GM19238 (cell line): ENCODE data around the gene PACS2.
"Not testable (repeated sequence)": the region's sequence is repeated elsewhere in the genome, so short reads cannot be mapped to it uniquely, and the experiment has no call there.

Experiments used
- DNase-seq: peaks from one replicate; pipeline ENCODE4 v3.0.0; 2011; ENCODE audit warnings: low spot score; ENCODE audit not compliant: insufficient read length

Gene PACS2

GRCh38 chr14:105314287-105315200 lies at the start of gene PACS2:
PACS2 (plus strand) TSS chr14:105314748; CDS start chr14:105314919, 171 bp downstream.
- DNase-seq = peak; percentile 100

GRCh38 chr14:105267820-105268548 lies 46.6 kb upstream of the PACS2 start:
- no peak for DNase-seq

DNA sequence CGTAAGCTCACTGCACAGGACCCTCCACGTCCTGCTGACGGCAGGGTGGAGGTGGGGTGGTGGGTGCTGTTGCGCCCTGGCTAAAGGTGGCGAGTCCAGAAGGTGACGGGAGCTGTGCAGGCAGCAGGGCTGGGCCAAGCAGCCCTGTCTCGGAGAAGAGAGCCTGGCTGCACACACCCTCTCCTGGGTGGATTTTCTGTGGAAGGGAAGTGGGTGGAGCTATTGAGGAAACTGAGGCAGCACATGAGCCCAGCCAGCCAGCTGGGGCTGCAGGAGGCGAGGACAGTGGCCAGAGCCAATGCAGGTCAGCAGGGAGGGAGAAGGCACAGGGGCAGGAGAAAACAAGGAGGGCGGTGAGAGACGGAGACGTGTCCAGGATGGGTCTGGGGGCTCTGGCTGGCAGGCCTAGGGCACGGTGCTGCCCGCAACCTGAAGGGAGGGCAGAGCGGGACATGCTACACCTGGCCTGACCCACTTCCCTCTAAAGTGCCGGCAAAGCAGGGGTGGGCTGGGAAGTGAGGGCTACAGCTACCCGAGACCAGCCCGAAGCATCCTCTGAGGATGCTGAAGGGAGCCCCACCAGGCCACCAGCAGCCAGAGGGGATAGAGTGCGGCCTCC lies 45.7 kb upstream of the PACS2 start:
- no peak for DNase-seq

- DNase-seq = no peak
These were observed 45.1 kb upstream of the PACS2 start for GRCh38 chr14:105269405-105269804.

GRCh38 chr14:105271224-105271890 lies 43.2 kb upstream of the PACS2 start:
- no peak for DNase-seq

GRCh38 chr14:105272623-105273022 lies 41.9 kb upstream of the PACS2 start:
- DNase-seq = no peak

DNA sequence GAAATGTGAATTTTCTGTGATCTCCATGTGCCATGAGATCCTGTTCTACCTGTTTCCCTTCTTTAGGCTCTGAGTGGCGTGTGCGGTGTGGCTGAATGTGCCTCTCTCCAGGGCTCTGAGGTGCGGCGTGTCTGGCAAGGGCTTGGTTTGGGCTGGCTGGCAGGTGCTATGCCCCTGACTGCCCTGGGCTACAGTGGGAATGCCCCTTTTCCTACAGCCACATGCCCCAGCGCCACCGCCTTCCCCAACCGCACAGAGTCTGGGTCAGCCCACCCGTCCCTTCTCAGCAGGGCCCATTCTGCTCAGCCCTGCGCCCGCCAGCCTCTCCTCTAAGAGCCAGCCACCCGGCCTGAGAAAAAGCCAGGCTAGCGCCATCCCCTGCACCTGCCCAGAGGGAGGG lies 41.5 kb upstream of the PACS2 start:
- no peak for DNase-seq

- no peak for DNase-seq
These were observed 39.9 kb upstream of the PACS2 start for GRCh38 chr14:105274637-105275036.

DNA sequence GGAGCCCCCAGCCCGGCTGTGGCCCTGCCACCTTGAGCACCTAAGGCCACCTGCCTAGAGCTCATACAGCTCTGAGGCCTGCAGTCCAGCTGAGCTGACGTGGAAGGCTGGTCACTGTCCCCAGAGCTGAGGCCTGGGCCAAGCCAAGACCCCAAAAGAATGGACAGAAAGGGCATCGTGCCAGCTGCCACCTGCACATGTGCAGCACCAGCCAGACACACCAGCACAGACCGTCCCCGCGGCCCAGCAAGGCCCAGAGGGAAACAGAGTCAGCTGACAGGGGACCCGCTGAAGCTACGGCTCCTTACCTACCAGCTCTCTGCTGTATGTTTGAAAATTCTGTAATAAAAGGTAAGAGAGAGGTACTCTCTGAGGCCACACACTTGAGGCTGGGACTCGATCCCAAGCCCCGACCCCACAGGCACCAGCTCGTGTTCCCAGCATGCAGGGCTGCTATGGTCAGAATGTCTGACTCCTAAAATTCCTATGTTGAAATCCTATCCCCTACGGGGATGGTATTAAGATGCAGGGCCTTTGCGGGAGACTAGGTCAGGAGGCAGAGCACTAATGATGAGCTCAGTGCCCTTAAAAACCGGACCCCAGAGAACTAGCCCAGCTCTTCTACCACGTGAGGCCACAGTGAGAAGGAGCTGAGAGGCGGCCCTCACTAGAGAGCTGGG lies 39.1 kb upstream of the PACS2 start:
- no peak for DNase-seq

- DNase-seq = not testable (repeated sequence)
These were observed 37.1 kb upstream of the PACS2 start for GRCh38 chr14:105277448-105277847.

- no peak for DNase-seq
These were observed 34.7 kb upstream of the PACS2 start for GRCh38 chr14:105279642-105280361.

GRCh38 chr14:105280525-105280924 lies 34.0 kb upstream of the PACS2 start:
- no peak for DNase-seq

DNA sequence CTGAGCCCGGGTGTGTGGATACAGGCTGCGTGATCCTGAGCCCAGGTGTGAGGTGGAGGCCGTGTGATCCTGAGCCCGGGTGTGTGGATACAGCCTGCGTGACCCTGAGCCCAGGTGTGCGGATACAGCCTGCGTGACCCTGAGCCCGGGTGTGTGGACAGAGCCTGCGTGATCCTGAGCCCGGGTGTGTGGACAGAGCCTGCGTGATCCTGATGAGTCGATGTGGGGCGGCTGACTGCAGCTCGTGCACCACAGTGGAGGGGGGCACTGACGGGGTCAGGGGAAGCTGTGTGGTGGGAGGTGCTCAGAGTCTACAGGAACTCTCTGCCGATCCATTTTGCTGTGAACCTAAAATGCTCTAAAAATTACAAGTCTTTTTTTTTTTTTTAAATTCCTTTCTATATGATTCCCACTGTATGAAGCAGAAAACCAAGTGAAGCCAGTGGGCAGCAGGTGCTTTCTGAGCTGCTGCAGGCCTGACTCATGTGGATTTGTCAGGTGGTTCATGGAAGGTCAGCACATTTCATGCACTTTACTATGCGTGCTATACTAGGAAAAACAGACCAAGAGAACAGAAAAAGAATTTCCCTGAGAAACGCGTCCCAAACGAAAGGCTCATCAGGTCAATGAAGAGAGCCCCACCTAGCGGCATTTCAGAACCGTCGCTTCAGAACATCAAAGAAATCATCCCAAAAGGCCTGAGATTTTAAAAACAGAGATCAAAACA lies 33.0 kb upstream of the PACS2 start:
- DNase-seq = no peak

DNA sequence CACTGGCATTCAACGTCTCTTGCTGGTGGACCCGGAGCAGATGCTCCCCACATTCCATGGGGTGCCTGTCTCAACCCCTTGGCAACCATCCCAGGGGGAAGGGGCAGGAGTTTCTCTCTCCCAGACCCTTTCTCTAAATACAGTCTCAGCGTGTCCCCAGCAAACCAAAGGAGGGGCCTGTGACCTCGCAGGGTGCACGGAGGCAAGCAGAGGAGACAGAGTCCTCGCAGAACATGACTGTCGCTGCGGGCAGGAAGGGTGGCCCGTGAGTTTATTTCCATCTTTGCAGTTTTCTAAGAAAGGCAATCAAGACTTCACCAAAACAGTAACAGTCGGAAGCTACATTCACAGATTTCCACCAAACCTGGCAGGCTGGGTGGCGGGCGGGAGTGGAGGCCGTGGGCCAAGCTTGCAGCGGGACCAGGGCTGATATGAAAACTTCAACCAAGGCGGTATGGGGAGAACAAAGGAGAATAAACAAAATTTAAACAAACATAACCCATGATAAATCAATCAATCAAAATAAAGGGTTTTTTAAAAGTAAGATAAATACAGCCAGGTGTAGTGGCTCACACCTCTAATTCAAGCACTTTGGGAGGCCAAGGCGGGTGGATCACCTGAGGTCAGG lies 32.3 kb upstream of the PACS2 start:
- DNase-seq = no peak

- no peak for DNase-seq
These were observed 31.5 kb upstream of the PACS2 start for GRCh38 chr14:105283028-105283427.

- DNase-seq = no peak
These were observed 30.6 kb upstream of the PACS2 start for GRCh38 chr14:105283899-105284298.

GRCh38 chr14:105285174-105285573 lies 29.4 kb upstream of the PACS2 start:
- DNase-seq = no peak

GRCh38 chr14:105286759-105287144 lies 27.8 kb upstream of the PACS2 start:
- no peak for DNase-seq
